ENCODE results near the gene CRADD. TPM values are rescaled to one million over a fixed set of nuclear protein-coding genes. Genes with fewer than 3 reads are reported as not detected.

CRADD gene
- total and polyA plus RNA-seq, 5 experiments from 2014 or later = 9.9 to 13.7 (median 13.0) TPM

DNA sequence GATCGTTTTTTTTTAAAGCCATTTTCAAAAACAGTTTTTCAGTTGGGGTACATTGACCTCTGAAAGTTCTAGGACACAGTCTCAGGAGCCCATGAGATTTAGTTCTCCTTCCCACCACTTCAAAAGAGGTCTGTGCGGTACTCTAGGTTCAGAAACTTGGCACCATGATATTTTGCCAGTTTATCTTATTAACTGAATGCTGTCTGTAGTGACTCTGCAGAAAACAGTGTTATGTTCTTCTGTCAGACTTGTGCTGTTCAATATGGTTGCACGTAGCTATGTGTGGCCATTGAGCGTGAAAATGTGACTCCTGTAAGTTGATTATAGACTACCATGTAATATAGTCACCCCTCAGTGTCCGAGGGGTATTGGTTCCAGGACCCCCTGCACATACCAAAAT lies 35.9 kb downstream of the CRADD start:
- H3K27ac Mint-ChIP-seq = no peak overlapping the region
- no peaks in the 10 kb centered on the region for H3K27me3 Mint-ChIP-seq
- POLR2A ChIA-PET = no interaction called here
- peaks cover 1 to 18% (median 5%) of the 10 kb centered on the region in 4 donors for H3K4me1 Mint-ChIP-seq
- peaks cover 11 to 42% (median 31%) of the 10 kb centered on the region in 3 donors for H3K36me3 Mint-ChIP-seq
- ATAC-seq (no peak), DNase-seq (no peak)
- H3K9me3 Mint-ChIP-seq = peaks cover 3 to 25% (median 13%) of the 10 kb centered on the region in 9 donors
- H3K4me3 Mint-ChIP-seq = no peak overlapping the region

DNA sequence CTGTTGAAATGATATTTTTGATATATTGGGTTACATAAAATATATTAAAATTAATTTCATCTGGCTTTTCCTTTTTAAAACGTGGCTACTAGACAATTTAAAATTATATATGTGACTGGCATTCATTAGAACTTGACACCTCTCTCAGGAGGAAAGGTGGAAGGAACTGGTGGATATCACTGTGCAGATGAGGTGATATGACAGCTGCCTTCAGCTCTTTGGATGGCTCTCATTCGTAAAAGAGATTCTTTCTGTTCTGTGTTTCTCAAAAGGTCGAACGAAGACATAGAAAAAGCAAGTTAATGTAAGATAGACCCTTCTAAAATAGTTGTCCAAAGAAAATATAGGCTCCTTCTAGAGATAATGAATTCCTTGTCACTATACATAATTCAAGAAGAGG lies 36.6 kb downstream of the CRADD start:
- H3K9me3 Mint-ChIP-seq = peaks cover under 1 to 27% (median 13%) of the 10 kb centered on the region in 9 donors
- no peak overlapping the region for H3K4me3 Mint-ChIP-seq
- no peak overlapping the region for H3K27ac Mint-ChIP-seq
- H3K27me3 Mint-ChIP-seq = no peaks in the 10 kb centered on the region
- peaks cover 1 to 18% (median 5%) of the 10 kb centered on the region in 4 donors for H3K4me1 Mint-ChIP-seq
- peaks cover 15 to 41% (median 32%) of the 10 kb centered on the region in 3 donors for H3K36me3 Mint-ChIP-seq
- ATAC-seq = no peak
- POLR2A ChIA-PET = no interaction called here
- no peak for DNase-seq

DNA sequence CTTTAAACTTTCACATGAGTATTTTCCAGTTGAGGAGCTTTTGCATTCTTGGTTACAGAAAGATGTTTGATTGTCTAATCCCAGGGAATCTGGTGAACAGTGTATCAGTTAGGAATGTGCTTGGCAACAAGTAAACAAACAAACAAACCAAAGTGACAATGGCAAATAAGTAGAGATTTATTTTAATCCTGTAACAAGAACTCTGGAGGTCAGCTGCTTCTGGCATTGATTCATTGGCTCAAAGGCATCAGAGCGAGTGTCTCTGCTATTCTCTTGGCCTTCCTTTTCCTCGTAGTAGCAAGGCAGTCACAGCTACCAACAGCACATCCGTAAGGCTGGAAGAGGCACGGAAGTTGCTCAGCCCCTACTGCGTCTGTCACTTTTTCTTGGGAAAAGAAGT lies 37.2 kb downstream of the CRADD start:
- peaks cover 1 to 18% (median 5%) of the 10 kb centered on the region in 4 donors for H3K4me1 Mint-ChIP-seq
- POLR2A ChIA-PET = no interaction called here
- H3K27me3 Mint-ChIP-seq = no peaks in the 10 kb centered on the region
- peaks cover 0 to 27% (median 12%) of the 10 kb centered on the region in 9 donors for H3K9me3 Mint-ChIP-seq
- no peak overlapping the region for H3K27ac Mint-ChIP-seq
- DNase-seq = no peak
- ATAC-seq = no peak
- no peak overlapping the region for H3K4me3 Mint-ChIP-seq
- peaks cover 14 to 42% (median 27%) of the 10 kb centered on the region in 3 donors for H3K36me3 Mint-ChIP-seq

DNA sequence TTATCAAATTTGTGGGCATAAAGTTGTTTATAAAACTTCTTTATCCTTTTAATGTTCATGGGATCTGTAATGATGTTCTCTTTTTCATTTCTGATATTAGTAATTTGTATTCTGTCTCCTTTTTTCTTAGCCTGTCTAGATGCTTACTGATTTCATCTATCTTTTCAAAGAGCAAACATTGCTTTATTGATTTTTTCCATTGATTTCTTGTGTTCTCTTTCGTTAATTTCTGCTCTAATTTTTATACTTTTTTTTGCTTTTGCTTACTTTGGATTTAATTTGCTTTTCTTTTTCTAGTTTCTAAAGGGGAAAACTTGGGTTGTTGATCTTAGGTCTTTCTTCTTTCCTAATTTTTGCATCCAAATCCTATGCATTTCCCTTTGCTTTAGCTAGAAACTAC lies 42.5 kb downstream of the CRADD start:
- no peak for DNase-seq
- POLR2A ChIA-PET = no interaction called here
- Mint-ChIP-seq H3K4me3 (no peak overlapping the region), H3K36me3 (peaks cover 11 to 58% (median 51%) of the 10 kb centered on the region in 3 donors), H3K4me1 (peaks cover 0 to 2% (median 0%) of the 10 kb centered on the region in 4 donors), H3K27me3 (no peaks in the 10 kb centered on the region), H3K9me3 (peaks cover 4 to 52% (median 27%) of the 10 kb centered on the region in 9 donors), H3K27ac (no peak overlapping the region)
- ATAC-seq = no peak

DNA sequence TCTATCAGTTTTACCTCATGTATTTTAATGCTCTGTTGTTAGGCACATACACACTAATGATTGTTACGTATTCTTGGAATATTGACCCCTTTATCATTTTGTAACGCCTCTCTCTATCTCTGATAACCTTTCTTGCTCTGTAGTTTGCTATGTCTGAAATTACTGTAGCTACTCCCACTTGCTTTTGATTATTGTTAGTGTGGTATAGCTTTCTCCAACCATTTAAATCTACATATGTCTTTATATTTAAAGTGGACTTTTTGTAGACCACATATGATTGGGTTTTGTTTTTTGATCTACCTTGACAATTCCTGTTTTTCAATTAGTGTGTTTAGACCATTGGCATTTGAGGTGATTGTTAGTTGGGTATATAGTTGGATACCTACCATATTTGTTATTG lies 43.4 kb downstream of the CRADD start:
- H3K27ac Mint-ChIP-seq = no peak overlapping the region
- ATAC-seq (no peak), DNase-seq (no peak)
- H3K9me3 Mint-ChIP-seq = peaks cover 4 to 52% (median 27%) of the 10 kb centered on the region in 9 donors
- no peak overlapping the region for H3K4me3 Mint-ChIP-seq
- no peaks in the 10 kb centered on the region for H3K27me3 Mint-ChIP-seq
- POLR2A ChIA-PET = interaction anchor here (0.5 kb wide), 1 partner anchor 10 kb away, joined by 3 read pairs; no protein-coding TSS in a partner anchor
- peaks cover 0 to 5% (median 3%) of the 10 kb centered on the region in 4 donors for H3K4me1 Mint-ChIP-seq
- peaks cover 11 to 57% (median 51%) of the 10 kb centered on the region in 3 donors for H3K36me3 Mint-ChIP-seq

DNA sequence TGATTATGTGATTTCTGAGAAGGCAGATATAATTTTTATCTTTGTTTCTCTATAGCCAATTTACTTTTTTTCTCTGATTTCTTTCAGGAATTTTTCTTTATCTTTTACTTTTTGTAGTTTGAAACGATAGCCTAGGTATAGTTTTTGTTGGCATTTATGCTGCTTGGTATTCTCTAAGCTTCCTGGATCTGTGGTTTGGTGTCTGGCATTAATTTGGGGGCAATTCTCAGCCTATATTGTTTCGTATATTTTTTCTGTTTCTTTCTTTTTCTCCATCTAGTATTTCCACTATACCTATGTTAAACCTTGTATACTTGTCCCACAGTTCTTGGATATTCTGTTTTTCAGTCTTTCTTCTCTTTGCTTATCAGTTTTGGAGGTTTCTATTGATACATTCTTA lies 45.0 kb downstream of the CRADD start:
- Mint-ChIP-seq H3K9me3 (peaks cover 4 to 52% (median 27%) of the 10 kb centered on the region in 9 donors), H3K4me3 (no peak overlapping the region), H3K27me3 (no peaks in the 10 kb centered on the region), H3K27ac (no peak overlapping the region), H3K4me1 (peaks cover 0 to 5% (median 3%) of the 10 kb centered on the region in 4 donors), H3K36me3 (peaks cover 11 to 48% (median 48%) of the 10 kb centered on the region in 3 donors)
- ATAC-seq (no peak), DNase-seq (no peak)
- POLR2A ChIA-PET = no interaction called here

DNA sequence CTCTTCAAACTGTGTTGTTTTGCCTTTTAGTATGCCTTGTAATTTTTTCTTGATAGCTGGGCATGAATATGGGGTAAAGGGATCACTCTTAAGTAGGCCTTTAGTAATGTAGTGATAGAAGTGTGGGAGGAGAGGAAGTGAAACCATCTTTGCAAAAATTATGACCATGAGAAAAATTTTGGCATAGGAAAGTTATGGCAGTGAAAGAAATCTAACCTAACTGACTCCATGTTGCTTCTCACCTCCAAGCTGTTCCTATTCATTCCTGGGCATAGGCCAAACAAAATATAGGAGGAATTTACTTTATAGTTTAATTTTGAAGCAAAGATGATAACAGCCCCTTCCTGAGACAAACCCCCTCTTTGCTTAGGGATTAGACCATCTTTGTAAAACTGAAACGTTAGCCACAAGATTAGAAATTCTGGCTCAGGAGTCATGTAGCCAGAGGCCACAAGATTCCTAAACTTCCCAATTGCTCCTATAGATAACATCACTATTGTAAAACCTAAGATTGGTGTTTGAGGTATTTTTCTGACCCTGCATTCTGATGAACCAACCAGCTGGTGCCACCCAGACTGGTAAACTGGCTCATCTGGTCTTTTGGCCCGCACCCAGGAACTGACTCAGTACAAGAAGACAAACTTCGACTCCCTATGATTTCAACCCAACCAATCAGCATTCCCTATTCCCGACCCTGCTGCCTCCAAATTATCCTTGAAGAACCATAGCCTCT lies 45.8 kb downstream of the CRADD start:
- Mint-ChIP-seq H3K27ac (no peak overlapping the region), H3K4me1 (peaks cover 0 to 5% (median 3%) of the 10 kb centered on the region in 4 donors), H3K27me3 (no peaks in the 10 kb centered on the region), H3K4me3 (no peak overlapping the region), H3K9me3 (peaks cover under 1 to 49% (median 24%) of the 10 kb centered on the region in 9 donors), H3K36me3 (peaks cover 6 to 40% (median 39%) of the 10 kb centered on the region in 3 donors)
- DNase-seq = no peak
- POLR2A ChIA-PET = no interaction called here
- ATAC-seq = no peak

DNA sequence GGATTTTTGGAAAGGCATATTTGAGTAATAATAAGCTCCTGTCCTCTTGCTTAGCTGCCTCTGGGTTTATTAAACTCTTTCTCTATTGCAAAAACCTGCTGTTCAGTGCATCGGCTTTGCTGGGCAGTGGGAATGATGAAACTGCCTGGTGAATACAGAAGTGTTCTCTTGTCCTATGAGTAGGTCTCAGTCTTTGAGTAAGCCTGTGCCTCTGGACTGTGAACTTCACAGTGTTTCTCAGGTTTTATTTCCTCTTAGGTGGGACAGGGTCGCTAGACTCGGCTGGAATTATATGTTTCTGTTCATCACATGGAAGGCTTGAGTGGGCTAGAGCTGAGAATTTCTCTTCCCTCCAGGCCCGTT lies 46.4 kb downstream of the CRADD start:
- POLR2A ChIA-PET = no interaction called here
- peaks cover 0 to 44% (median 21%) of the 10 kb centered on the region in 9 donors for H3K9me3 Mint-ChIP-seq
- ATAC-seq (no peak), DNase-seq (no peak)
- no peak overlapping the region for H3K27ac Mint-ChIP-seq
- no peak overlapping the region for H3K4me3 Mint-ChIP-seq
- peaks cover 0 to 5% (median 3%) of the 10 kb centered on the region in 4 donors for H3K4me1 Mint-ChIP-seq
- H3K36me3 Mint-ChIP-seq = peaks cover 3 to 35% (median 34%) of the 10 kb centered on the region in 3 donors
- H3K27me3 Mint-ChIP-seq = no peaks in the 10 kb centered on the region

DNA sequence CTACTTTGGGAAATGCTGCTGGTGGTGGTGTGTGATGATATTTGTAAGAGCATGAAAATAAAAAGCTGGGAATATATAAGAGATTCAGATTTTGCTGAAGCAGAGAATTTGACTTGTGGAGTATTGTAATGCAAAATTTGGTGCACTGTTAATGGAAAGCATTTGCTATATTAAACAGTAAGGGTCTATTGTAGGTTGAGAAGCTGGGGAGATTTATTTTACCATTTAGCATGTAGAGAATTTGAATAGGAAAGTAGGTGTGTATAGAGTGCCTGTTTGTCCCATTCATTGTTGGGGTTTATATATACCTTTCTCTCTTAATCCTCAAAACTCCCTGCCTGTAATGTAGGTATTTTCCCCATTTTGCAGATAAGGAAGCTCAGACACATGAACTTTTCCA lies 48.4 kb downstream of the CRADD start:
- Mint-ChIP-seq H3K4me3 (no peak overlapping the region), H3K9me3 (peaks cover 0 to 24% (median 9%) of the 10 kb centered on the region in 9 donors), H3K4me1 (peaks cover 0 to 5% (median 3%) of the 10 kb centered on the region in 4 donors), H3K27ac (no peak overlapping the region), H3K27me3 (no peaks in the 10 kb centered on the region), H3K36me3 (peaks cover 0 to 28% (median 18%) of the 10 kb centered on the region in 3 donors)
- DNase-seq (no peak), ATAC-seq (no peak)
- POLR2A ChIA-PET = interaction anchor here (0.6 kb wide), 1 partner anchor 311 kb away, joined by 8 read pairs; no protein-coding TSS in a partner anchor

DNA sequence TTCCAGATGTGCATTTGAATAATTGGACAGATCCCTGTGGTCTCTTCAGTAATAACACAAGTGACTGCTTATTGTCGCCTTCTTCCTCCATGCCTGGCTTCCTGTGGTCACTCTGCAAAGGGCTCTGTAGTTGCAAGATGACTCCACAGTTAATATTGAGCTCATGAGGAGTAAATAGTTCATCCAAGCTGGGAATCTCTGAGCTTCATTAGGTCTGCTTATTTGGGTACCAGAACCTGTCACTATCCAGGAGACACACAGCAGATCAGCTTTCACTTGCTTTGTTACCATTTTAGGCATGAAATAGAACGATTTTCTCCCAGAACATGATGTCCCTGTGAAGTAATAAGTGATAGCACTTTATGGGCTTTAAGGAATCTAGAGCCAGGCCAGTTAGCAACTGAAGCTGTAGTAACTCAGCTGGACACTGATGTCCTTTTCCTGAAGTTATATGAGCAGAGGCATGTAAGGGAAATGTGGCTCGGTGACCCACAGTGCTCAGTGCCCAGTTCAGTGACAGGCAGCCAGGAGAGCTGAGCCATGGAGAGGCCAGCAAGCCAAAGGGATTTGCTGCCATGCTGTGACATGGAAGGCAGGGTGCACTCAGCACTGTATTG lies 50.1 kb downstream of the CRADD start:
- Mint-ChIP-seq H3K4me3 (no peak overlapping the region), H3K4me1 (peaks cover 0 to 5% (median 3%) of the 10 kb centered on the region in 4 donors), H3K27ac (no peak overlapping the region), H3K36me3 (peaks cover 0 to 13% (median 6%) of the 10 kb centered on the region in 3 donors), H3K9me3 (peaks cover 0 to 7% (median 3%) of the 10 kb centered on the region in 9 donors), H3K27me3 (no peaks in the 10 kb centered on the region)
- POLR2A ChIA-PET = no interaction called here
- ATAC-seq (no peak), DNase-seq (no peak)

DNA sequence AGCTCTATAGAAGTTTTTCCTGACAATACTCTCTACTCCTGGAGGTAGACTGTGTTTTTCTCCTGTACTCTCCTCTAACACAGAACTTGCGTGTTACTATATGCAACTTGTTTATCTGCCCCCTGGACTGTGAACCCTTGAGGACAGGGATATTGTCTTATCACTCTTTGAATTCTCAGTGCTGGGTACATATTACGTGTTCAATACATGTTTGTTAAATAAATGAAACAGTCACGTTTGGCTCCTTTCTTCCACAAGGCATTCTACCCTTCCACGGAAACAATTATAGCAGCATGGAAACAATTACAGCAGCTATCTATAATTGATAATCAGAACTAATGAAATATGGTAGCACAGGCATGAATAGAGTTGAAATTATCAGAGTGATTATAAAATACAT lies 50.7 kb downstream of the CRADD start:
- Mint-ChIP-seq H3K36me3 (peaks cover 0 to 7% (median 1%) of the 10 kb centered on the region in 3 donors), H3K4me1 (peaks cover 0 to 5% (median 2%) of the 10 kb centered on the region in 4 donors), H3K9me3 (peaks cover 0 to 3% (median 0%) of the 10 kb centered on the region in 9 donors), H3K4me3 (no peak overlapping the region), H3K27ac (no peak overlapping the region), H3K27me3 (no peaks in the 10 kb centered on the region)
- POLR2A ChIA-PET = no interaction called here
- no peak for DNase-seq
- ATAC-seq = no peak

DNA sequence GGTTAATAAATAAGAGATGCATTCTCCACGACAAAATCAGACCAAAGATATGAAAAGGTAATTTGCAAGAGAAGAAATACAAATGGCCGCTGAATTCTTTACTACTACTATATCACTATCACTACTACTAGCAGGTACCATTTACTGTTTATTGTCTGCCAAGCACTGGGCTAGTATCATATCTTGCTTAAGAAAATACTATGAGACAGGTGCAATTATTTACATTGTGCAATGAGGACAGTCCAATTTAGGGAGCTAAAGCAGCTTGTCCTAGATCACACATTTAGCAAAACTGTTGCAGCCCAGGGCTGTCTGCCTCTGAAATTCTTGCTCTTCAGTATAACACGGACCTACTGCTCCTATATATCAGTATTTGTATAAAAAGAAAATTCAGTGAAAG lies 52.8 kb downstream of the CRADD start:
- DNase-seq (no peak), ATAC-seq (no peak)
- Mint-ChIP-seq H3K4me1 (peaks cover 0 to 10% (median 2%) of the 10 kb centered on the region in 4 donors), H3K9me3 (no peaks in the 10 kb centered on the region), H3K36me3 (peaks cover 3 to 9% (median 5%) of the 10 kb centered on the region in 3 donors), H3K4me3 (no peak overlapping the region), H3K27me3 (peaks cover 0 to 2% (median 0%) of the 10 kb centered on the region in 5 donors), H3K27ac (no peak overlapping the region)
- POLR2A ChIA-PET = interaction anchor here (0.7 kb wide), 1 partner anchor 352 kb away, joined by 3 read pairs; no protein-coding TSS in a partner anchor

DNA sequence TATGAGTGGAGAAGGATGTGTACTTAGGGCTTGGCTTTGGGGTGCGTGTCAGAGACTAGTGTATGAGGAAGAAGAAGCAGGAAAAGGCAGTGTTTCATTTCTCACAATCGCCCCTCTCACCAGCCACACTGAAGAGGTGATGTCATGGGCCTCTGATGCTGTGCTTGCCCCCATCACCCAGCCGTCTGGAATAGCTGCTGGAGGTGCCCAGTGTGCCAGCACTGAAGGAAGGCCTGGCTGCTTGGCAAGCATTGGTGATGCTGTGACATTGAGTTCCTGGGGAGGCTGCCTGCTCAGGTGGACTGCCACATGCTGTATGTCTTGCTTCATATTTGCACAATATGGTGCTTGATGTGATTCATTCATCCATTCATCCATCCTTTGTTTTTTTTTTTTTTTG lies 56.2 kb downstream of the CRADD start:
- no peak for DNase-seq
- Mint-ChIP-seq H3K9me3 (no peaks in the 10 kb centered on the region), H3K27ac (peak overlapping the region in 1 of 10 donors; percentile 36), H3K4me1 (peaks cover 4 to 12% (median 7%) of the 10 kb centered on the region in 4 donors), H3K36me3 (peaks cover 3 to 10% (median 5%) of the 10 kb centered on the region in 3 donors), H3K27me3 (peaks cover 0 to 2% (median 0%) of the 10 kb centered on the region in 5 donors), H3K4me3 (no peak overlapping the region)
- no peak for ATAC-seq
- POLR2A ChIA-PET = no interaction called here
